SK-N-SH treated with all-trans-retinoic acid at 6 μM for 48 hours (cell line): ENCODE measurements around the gene SMC4.

ENCODE experiments used
- BACH2 ChIP-seq: fragments of 250-450 bp; sonication (Bioruptor Pico); IDR thresholded peaks from 2 replicates; pipeline ENCODE4 v1.9.0; 2021; ENCODE audit warnings: mild to moderate bottlenecking, borderline replicate concordance
- CREB5 ChIP-seq: fragments of 250-450 bp; sonication (Bioruptor Pico); IDR thresholded peaks from 2 replicates; pipeline ENCODE4 v1.5.1; 2020; ENCODE audit warnings: low read depth, mild to moderate bottlenecking, moderate library complexity
- GLIS3 ChIP-seq: fragments of 250-450 bp; sonication (Bioruptor Pico); IDR thresholded peaks from 2 replicates; pipeline ENCODE4 v1.5.0; 2020; ENCODE audit warnings: mild to moderate bottlenecking, moderate library complexity
- OSR1 ChIP-seq: fragments of 250-450 bp; sonication (Bioruptor Pico); IDR thresholded peaks from 2 replicates; pipeline ENCODE4 v1.8.0; 2022; ENCODE audit warnings: moderate library complexity, mild to moderate bottlenecking, inconsistent platforms
- PPARA ChIP-seq: fragments of 250-450 bp; sonication (Bioruptor Pico); IDR thresholded peaks from 2 replicates; pipeline ENCODE4 v1.5.0; 2020; ENCODE audit warnings: mild to moderate bottlenecking, borderline replicate concordance
- RARB ChIP-seq: fragments of 250-450 bp; sonication (Bioruptor Pico); IDR thresholded peaks from 2 replicates; pipeline ENCODE4 v1.8.0; 2021; ENCODE audit warnings: mild to moderate bottlenecking, moderate library complexity
- SNAI2 ChIP-seq: fragments of 250-450 bp; sonication (Bioruptor Pico); IDR thresholded peaks from 2 replicates; pipeline ENCODE4 v1.5.0; 2020; ENCODE audit warnings: mild to moderate bottlenecking, moderate library complexity
- TOX ChIP-seq: fragments of 250-450 bp; sonication (Bioruptor Pico); IDR thresholded peaks from 2 replicates; pipeline ENCODE4 v1.8.0; 2021; ENCODE audit warnings: mild to moderate bottlenecking, moderate library complexity, borderline replicate concordance
- TSHZ2 ChIP-seq: fragments of 250-450 bp; sonication (Bioruptor Pico); IDR thresholded peaks from 2 replicates; pipeline ENCODE4 v1.5.0; 2020; ENCODE audit warnings: mild to moderate bottlenecking, moderate library complexity
- ZFP30 ChIP-seq: fragments of 450-650 bp; formaldehyde crosslinking; IDR thresholded peaks from 2 replicates; pipeline ENCODE4 v1.5.0; 2022; ENCODE audit warnings: mild to moderate bottlenecking, moderate library complexity
- ZNF8 ChIP-seq: fragments of 450-650 bp; formaldehyde crosslinking; IDR thresholded peaks from 2 replicates; pipeline ENCODE4 v1.5.0; 2020; ENCODE audit warnings: mild to moderate bottlenecking, moderate library complexity
- TF ChIP-seq, protein P1 (sequence below): fragments of 250-450 bp; sonication (Bioruptor Pico); IDR thresholded peaks from 2 replicates; pipeline ENCODE4 v1.8.0; 2021; ENCODE audit warnings: low read depth, mild to moderate bottlenecking, moderate library complexity, borderline replicate concordance
- TF ChIP-seq, protein P2 (sequence below): fragments of 250-450 bp; sonication (Bioruptor Pico); IDR thresholded peaks from 2 replicates; pipeline ENCODE4 v1.8.0; 2020; ENCODE audit warnings: mild to moderate bottlenecking, moderate library complexity, borderline replicate concordance

GRCh38 chr3:160376681-160377080 lies 22.8 kb upstream of the SMC4 start:
- TF ChIP-seq RARB: no peak
- TF ChIP-seq PPARA (CRISPR knock-in tag): no peak
- TF ChIP-seq OSR1 (CRISPR knock-in tag): no peak
- TF ChIP-seq, protein P1, sequence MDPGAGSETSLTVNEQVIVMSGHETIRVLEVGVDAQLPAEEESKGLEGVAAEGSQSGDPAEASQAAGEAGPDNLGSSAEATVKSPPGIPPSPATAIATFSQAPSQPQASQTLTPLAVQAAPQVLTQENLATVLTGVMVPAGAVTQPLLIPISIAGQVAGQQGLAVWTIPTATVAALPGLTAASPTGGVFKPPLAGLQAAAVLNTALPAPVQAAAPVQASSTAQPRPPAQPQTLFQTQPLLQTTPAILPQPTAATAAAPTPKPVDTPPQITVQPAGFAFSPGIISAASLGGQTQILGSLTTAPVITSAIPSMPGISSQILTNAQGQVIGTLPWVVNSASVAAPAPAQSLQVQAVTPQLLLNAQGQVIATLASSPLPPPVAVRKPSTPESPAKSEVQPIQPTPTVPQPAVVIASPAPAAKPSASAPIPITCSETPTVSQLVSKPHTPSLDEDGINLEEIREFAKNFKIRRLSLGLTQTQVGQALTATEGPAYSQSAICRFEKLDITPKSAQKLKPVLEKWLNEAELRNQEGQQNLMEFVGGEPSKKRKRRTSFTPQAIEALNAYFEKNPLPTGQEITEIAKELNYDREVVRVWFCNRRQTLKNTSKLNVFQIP (CRISPR knock-in tag): no peak
- no peak for TF ChIP-seq GLIS3 (CRISPR knock-in tag)
- TF ChIP-seq BACH2 (CRISPR knock-in tag): no peak
- TF ChIP-seq, protein P2, sequence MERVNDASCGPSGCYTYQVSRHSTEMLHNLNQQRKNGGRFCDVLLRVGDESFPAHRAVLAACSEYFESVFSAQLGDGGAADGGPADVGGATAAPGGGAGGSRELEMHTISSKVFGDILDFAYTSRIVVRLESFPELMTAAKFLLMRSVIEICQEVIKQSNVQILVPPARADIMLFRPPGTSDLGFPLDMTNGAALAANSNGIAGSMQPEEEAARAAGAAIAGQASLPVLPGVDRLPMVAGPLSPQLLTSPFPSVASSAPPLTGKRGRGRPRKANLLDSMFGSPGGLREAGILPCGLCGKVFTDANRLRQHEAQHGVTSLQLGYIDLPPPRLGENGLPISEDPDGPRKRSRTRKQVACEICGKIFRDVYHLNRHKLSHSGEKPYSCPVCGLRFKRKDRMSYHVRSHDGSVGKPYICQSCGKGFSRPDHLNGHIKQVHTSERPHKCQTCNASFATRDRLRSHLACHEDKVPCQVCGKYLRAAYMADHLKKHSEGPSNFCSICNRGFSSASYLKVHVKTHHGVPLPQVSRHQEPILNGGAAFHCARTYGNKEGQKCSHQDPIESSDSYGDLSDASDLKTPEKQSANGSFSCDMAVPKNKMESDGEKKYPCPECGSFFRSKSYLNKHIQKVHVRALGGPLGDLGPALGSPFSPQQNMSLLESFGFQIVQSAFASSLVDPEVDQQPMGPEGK (CRISPR knock-in tag): no peak
- no peak for TF ChIP-seq ZFP30
- TF ChIP-seq CREB5 (CRISPR knock-in tag): no peak
- no peak for TF ChIP-seq ZNF8
- TF ChIP-seq SNAI2: no peak
- TF ChIP-seq TSHZ2: no peak
- no peak for TF ChIP-seq TOX (CRISPR knock-in tag)
